Fibroblast of lung (primary cell): ENCODE results near the gene HSD11B1L.

ENCODE experiments used
- EZH2 ChIP-seq: IDR thresholded peaks from 2 replicates; pipeline ENCODE4 v1.5.1; 2012; ENCODE audit warnings: low read length, control low read depth, mild to moderate bottlenecking; ENCODE audit errors: missing control alignments
- TF ChIP-seq, protein P1 (sequence below), 2 donors: IDR thresholded peaks in 1 of 2; conservative IDR thresholded peaks in 1 of 2; 1 replicate in 1 of 2; 2 replicates in 1 of 2; pipeline ENCODE4 v1.5.1; 2011 to 2012; ENCODE audit warnings: low read length in 2 of 2, control low read depth in 1 of 2, inconsistent platforms in 1 of 2, low read depth in 1 of 2, mild to moderate bottlenecking in 1 of 2

GRCh38 chr19:5680084-5680436 lies 767 bp upstream of the HSD11B1L start:
- TF ChIP-seq, protein P1, sequence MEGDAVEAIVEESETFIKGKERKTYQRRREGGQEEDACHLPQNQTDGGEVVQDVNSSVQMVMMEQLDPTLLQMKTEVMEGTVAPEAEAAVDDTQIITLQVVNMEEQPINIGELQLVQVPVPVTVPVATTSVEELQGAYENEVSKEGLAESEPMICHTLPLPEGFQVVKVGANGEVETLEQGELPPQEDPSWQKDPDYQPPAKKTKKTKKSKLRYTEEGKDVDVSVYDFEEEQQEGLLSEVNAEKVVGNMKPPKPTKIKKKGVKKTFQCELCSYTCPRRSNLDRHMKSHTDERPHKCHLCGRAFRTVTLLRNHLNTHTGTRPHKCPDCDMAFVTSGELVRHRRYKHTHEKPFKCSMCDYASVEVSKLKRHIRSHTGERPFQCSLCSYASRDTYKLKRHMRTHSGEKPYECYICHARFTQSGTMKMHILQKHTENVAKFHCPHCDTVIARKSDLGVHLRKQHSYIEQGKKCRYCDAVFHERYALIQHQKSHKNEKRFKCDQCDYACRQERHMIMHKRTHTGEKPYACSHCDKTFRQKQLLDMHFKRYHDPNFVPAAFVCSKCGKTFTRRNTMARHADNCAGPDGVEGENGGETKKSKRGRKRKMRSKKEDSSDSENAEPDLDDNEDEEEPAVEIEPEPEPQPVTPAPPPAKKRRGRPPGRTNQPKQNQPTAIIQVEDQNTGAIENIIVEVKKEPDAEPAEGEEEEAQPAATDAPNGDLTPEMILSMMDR (conservative IDR thresholded peaks at IDR 0.05 in 1 of 2, IDR thresholded peaks at IDR 0.05 in 1 of 2; ENCODE audit: low read depth in 1 of 2, low read length in 2 of 2), result no peak
- TF ChIP-seq EZH2, result no peak
